GM12801 (cell line): ENCODE results near the gene RBM39.

Experiments used
- TF ChIP-seq, protein P1 (sequence below): IDR thresholded peaks from one replicate; pipeline ENCODE4 v1.5.1; 2011; ENCODE audit warnings: control low read depth; ENCODE audit not compliant: insufficient read length; ENCODE audit errors: extremely low read depth

RBM39 gene

DNA sequence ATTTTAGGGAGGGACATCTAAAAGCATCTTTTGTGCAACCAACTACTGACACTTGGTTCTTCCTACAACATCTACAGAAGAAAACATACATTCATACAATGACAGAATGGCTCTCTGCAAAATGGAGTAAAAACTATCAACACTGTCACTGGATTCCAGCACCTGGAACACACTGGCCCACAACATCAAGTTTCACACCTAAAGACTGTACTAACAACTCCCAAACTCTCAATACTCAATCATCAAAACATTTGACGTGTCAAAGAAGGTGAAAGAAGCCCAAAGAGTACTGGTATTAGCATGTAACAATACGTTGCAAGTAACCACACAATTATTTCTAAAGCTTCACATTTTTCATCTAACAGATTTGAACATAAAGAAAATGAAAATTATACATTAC is 79.5 kb downstream of the RBM39 start:
- TF ChIP-seq, protein P1, sequence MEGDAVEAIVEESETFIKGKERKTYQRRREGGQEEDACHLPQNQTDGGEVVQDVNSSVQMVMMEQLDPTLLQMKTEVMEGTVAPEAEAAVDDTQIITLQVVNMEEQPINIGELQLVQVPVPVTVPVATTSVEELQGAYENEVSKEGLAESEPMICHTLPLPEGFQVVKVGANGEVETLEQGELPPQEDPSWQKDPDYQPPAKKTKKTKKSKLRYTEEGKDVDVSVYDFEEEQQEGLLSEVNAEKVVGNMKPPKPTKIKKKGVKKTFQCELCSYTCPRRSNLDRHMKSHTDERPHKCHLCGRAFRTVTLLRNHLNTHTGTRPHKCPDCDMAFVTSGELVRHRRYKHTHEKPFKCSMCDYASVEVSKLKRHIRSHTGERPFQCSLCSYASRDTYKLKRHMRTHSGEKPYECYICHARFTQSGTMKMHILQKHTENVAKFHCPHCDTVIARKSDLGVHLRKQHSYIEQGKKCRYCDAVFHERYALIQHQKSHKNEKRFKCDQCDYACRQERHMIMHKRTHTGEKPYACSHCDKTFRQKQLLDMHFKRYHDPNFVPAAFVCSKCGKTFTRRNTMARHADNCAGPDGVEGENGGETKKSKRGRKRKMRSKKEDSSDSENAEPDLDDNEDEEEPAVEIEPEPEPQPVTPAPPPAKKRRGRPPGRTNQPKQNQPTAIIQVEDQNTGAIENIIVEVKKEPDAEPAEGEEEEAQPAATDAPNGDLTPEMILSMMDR: no peak

DNA sequence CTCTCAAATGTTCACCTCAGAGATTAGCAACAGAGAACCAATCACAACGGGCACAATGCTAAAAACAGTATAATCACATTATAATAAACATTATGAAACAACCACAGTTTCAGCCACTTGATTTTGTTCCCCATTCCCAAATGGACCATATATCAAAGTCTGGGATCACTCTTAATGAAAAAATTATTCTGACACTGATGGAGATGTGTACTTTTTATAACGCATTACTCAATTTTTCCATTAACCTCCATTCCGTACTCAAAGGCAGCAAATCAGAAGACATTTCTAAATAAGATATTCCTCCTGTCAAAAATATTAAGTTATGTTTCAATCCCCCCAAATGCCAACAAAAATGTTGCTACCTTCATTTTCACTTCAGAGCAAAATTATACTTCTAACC is 80.2 kb downstream of the RBM39 start:
- TF ChIP-seq, protein P1: no peak

DNA sequence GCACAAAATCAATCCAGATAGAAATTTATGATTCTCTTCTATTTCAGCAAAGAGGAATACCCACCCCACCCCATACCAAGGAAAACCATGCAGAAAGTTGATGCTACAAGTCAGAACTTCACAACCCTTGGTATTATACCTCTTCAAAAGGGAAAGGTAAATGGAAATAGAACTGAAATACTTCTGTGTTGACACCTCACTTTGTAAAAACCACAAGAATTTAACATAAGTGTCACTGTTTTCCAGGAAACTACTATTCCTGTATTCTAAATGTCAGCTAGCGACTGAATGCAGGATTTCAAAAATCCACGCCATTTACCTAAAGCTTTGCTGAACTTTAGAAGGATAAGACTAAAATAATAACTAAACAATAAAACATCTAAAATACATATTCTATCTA is 81.0 kb downstream of the RBM39 start:
- TF ChIP-seq, protein P1: no peak

DNA sequence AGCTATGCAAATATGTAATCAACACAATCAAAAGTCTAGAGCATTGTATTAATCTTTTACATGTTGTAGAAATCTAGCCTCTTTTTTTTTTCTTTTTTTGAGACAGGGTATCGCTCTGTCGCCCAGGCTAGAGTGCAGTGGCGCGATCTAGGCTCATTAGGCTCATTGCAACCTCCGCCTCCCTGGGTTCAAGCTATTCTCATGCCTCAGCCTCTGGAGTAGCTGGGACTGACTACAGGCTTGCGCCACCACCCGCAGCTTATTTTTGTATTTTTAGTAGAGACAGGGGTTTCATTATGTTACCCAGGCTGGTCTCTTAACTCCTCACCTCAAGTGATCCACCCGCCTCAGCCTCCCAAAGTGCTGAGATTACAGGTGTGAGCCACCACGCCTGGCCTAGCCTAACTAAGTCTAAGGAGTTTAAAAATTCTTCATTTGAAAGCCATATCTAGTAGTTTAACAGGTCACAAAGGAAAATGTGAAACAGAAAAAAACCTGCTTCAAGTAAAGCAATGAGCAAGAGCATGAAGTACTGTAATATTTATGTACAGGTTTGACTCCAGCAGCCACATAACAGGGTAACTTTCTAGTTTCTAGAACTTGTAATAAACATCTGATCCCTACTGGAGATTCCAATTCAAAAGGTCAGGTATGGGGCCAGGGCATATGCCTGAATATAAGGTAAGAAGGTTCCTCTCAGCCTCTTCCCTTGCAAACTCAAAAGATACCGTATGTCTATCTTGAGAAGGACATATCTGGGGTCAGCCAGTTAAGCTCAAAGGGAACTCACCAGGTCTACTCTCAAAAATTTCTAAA is 81.7 kb downstream of the RBM39 start:
- TF ChIP-seq, protein P1: no peak

DNA sequence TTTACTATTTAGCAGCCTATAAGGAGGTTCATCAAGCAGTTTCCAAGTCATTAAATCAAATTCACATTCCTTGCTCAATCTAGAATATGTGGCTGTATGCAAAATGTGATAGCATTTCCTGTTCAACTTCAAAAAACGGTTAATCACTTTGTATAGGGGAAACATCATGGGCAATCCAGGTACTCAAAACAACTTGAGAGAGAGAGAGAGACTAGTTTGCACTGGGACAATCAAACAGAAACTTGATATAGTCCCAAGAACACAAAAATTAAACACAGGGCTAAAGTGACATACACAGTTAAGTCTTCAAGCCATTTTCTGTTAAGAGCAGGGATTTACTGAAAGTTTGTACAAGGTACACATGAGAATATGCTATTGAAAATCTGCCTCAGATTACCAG is 84.8 kb downstream of the RBM39 start:
- TF ChIP-seq, protein P1: no peak

DNA sequence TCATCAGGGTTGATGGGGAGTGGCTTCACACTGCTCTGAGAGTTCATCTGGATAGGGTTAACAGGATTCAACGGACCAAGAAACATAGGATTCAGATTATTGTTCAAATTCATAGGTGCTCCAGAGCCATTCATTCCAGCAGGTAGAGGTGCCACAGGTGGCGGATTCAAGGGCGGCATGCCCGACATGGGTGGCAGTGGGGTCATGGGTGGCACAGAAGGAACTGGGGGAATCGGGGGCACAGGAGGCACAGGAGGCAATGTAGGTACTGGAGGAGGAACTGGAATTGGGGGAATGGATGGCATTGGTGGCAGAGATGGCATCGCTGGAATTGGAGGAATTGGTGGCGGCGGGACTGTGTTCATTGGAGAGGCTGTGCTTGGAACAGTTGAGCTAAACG is 87.6 kb downstream of the RBM39 start:
- TF ChIP-seq, protein P1: no peak

DNA sequence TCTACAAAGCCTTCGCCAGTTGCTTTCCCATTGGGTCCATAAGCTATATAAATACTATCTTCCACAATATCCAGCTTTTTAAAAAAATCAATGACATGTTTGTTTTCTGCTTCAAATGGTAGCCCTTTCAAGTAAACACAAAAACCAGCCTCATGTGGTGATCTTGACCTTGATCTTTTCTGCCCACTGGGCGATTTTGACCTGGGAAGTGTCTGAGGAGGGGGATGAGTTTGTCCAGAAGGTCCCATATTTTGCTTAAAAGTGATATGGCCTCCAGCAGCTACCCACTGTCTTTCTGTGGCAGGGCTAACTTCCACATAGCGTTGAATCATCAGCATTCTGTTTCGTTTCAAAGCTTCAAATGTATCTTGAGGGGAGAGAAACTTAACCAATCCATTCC is 88.2 kb downstream of the RBM39 start:
- TF ChIP-seq, protein P1: no peak
